NCI-H226 (cell line): Measurements from ENCODE around the gene QRSL1.
"Not testable (repeated sequence)": the region's sequence is repeated elsewhere in the genome, so short reads cannot be mapped to it uniquely, and the experiment has no call there.

Source experiments
- DNase-seq: peaks from one replicate; pipeline ENCODE4 v3.0.0-alpha.2; 2015

The QRSL1 gene

GRCh38 chr6:106626485-106626884 is 2.9 kb upstream of the QRSL1 start:
- no peak for DNase-seq

GRCh38 chr6:106627760-106628159 is 1.6 kb upstream of the QRSL1 start:
- DNase-seq, result not testable (repeated sequence)

GRCh38 chr6:106628658-106629102 is 698 bp upstream of the QRSL1 start:
- no peak for DNase-seq

- no peak for DNase-seq
Observed at GRCh38 chr6:106629859-106630163, 433 bp downstream of the QRSL1 start.

- no peak for DNase-seq
Observed at GRCh38 chr6:106630366-106630765, 988 bp downstream of the QRSL1 start.

DNA sequence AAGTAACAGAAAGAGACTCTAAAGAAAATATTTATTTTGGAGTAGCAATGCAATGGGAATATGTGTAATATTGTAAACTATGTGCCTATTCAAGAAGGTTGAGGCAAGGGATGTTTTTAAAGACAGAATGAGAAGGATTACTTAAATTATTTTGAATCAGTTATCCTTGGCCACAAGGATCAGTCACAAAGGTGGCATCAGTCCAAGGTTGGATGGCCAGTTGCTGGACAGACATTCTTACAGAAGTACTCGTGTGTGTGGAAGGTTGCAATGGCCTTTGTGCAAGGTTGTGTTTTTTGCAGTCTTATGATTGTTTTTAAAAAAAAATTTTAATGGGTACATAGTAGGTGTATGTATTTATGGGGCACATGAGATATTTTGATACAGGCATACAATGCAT is 2.0 kb downstream of the QRSL1 start:
- no peak for DNase-seq

GRCh38 chr6:106634565-106634964 is 5.2 kb downstream of the QRSL1 start:
- DNase-seq, result no peak

GRCh38 chr6:106637051-106637716 is 7.8 kb downstream of the QRSL1 start:
- DNase-seq, result no peak

DNA sequence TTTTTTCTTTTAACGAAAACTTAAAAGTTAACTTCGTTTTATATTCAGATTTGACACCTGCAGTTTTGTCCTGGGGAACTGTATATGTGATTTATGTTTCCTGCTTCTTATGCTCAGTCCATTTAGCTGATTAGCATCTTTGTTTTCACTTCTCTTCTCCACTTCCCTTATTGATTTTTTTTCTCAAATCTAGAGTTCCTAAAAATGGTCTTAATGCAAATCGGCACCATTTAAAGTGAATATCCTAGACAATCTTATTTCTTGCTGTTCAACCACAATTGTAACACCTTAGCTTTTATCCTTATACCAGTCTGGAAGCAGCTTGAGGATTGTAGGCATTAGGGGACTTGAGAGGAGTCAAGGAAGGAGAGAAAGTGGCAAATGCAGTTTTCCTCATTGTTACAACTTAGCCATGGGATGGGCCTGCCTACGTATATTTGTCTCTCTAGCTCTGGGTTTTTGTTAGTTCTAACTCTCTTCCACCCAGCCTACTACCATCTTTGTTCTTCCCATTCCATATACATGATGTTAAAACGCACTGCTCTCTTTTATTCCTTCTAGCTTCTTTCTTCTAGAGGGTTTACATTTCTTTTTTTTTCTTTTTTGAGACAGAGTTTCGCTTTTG is 8.5 kb downstream of the QRSL1 start:
- DNase-seq, result no peak

DNA sequence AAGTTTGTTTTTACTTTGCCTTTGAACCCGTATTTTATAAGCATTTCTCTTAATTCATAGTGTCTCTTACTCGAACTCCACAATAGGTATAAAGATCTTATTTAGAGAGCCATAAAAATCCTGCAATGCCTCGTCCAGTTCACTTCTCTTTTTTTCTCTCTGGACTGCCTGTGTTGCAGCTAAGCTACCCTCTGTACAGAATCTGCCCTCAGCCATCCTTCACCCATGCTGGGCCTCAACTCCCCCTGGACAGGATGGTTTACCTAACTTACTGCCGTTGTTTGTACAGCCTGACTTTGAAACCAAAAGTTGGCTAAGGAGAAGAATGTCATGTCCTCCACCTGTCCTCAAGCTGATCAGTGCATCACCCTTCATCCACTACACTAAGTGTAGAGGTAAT is 10.4 kb downstream of the QRSL1 start:
- DNase-seq, result no peak

DNA sequence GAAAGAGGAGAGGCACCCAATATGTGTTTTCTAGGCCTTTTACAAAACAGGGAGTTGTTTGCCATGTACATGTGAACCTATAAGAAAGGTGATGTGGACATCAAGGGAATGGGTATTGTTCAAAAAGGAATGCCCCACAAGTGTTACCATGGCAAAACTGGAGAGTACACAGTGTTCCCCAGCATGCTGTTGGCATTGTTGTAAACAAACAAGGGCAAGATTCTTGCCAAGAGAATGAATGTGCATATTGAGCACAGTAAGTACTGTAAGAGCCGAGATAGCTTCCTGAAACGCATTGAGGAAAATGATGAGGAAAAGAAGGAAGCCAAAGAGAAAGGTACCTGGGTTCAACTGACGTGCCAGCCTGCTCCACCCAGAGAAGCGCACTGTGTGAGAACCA is 13.1 kb downstream of the QRSL1 start:
- no peak for DNase-seq

DNA sequence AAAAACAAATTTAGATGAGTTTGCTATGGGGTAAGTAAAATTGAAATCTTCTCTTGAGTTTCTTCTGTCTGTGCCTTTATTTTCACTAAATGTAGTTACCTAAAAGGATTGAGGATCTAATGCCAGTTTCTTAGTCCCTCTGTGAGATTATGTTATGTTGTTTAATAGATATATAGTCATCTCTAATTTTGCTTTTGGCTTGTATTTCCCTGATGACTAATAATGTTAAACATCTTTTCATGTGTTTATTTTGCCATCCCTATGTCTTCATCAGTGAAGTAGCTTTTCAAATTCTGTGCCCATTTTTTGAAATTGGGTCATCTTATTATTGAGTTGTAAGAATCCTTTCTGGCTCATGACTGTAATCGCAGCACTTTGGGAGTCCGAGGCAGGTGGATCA is 13.7 kb downstream of the QRSL1 start:
- no peak for DNase-seq

- no peak for DNase-seq
Observed at GRCh38 chr6:106648651-106649308, 19.4 kb downstream of the QRSL1 start.

GRCh38 chr6:106658469-106658868 is 29.1 kb downstream of the QRSL1 start:
- no peak for DNase-seq

- no peak for DNase-seq
Observed at GRCh38 chr6:106659859-106660258, 30.5 kb downstream of the QRSL1 start.

DNA sequence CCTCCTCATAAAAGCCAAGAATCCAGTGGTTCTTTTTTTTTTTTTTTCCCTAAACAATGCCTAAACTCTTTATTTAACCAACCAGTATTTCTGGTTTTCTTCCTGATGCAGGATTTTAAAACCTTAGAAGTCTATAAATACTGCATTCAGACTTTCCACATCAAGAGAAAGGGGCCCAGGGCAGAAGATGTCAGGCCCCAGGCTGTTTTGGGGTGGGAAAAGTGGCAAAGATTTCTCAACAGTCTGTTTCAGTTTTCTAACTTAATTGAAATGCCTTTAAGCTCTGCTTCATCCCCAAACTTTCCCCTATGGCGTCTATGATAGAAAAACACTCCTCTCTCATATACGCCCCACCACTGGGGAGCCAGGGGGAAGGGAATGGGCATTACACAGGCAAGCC is 33.1 kb downstream of the QRSL1 start:
- no peak for DNase-seq

DNA sequence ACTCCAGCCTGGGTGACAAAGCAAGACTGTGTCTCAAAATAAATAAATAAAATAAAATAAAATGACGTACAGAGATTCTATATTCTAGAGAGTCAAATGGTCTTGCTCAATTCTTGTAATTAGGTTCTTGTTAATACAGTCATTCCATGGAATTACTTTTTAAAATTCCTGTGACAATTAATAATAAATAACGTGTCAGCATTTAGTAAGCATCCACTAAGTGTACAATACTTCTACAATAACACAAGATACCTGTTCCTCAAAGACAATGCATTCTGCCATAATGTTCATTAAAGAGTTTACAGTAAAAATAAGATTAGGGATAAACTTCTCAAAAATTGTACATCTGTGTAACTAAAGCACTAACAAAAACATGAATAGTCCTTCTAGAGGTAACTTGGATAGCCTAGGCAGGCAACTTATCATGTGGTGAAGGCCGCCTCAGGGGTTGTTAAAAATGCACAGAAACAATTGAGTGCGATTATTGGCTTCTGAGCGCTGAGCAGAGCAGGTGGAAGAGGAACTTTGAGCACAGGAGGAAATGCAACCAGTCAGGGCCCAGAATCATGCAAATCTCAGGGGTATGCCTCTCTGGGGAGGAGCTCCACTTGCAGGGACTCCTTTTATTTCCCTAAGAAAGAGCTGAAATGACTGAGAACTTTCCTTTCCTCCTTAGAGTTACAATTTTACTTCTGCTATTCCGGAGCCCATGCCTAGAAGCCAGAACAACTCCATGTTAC is 37.1 kb downstream of the QRSL1 start:
- no peak for DNase-seq

DNA sequence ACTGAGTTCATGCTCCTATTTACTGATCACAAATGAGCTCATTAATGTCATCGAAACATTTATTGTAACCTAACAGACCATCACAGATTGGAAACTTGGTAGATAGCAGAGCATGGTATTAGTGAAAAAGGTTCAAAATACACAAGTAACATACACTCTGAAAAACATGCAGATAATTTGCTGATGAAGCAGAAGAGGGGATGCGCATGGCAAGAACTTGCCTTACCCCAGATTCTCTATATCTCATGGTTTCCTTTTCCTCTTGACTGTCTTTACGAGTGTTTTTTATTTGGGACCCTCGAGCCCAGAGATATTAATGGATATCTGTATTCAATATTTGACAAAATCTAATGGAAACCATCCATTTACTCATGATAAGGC is 37.6 kb downstream of the QRSL1 start:
- DNase-seq, result no peak

- no peak for DNase-seq
Observed at GRCh38 chr6:106670236-106670635, 40.9 kb downstream of the QRSL1 start.

DNA sequence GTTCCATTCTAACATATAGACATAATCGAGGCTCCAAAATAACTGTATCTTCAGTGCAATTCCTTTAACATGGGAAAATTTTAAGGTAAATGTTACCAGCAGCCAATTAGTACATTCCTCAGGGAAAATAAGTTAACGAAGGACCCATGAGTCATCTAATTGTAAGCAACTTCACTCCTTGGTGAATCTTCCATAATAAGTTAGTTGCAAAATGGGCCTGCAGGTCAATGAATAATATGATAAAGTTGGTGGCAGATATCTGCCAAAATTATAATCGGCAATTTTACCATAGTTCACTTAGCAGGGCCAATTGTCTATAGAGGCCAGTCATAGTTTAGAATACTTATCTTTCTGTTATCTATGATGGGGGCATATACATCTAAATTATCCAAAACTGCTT is 42.3 kb downstream of the QRSL1 start:
- no peak for DNase-seq

DNA sequence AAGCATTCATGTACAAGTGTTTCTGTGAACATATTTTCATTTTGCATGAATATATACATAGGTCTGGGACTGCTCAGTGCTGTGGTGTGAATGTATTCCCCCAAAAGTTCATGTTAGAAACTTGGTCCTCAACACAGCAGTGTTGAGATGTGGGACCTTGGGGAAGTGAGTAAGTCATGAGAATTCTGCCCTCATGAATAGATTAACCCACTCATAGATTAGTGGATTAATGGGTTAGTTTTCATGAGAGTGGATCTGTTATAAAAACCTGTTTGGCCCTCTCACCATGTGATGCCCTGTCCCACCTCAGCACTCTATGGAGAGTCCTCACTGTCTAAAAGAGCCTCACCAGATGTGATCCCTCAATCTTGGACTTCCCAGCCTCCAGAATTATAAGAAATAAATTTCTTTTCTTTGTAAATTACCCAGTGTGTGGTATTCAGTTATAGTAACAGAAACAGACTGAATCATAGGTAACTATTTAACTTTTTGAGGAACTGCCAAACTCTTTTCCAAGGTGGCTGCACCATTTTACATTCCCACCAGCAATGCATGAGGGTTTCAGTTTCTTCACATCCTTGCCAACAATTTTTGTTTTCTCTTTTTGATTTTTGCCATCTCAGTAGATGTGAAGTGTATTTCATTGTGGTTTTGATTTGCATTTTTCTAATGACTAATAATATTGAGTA is 45.3 kb downstream of the QRSL1 start:
- DNase-seq, result no peak

DNA sequence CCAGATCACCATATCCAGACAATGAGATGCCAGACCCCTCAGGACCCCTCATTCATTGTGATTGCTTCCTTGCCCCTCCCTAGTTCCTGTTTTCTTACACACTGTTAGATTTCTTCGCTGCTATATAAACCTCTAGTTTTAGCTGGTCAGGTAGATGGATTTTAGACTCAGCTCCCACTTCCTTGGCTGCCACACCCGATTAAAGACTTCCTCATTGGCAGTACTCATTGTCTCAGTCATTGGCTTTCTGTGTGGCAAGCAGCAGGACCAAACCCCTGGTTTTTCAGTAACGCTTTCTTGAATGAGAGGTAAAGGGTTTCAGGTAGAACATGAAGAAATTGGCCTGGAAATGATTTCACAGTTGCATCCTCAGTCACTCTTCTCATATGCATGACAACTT is 47.9 kb downstream of the QRSL1 start:
- DNase-seq, result no peak

- no peak for DNase-seq
Observed at GRCh38 chr6:106684011-106684410, 54.6 kb downstream of the QRSL1 start.
